SK-N-SH treated with all-trans-retinoic acid at 6 μM for 48 hours (cell line): ENCODE data around the gene DNAL4.

ENCODE experiments used
- ATAC-seq: fragments of 200-7000 bp; cut with Tn5 transposase; 3 replicates; pipeline ENCODE4 v1.9.1; 2020; ENCODE audit warnings: mild to moderate bottlenecking, moderate library complexity
- BACH2 ChIP-seq: fragments of 250-450 bp; sonication (Bioruptor Pico); IDR thresholded peaks from 2 replicates; pipeline ENCODE4 v1.9.0; 2021; ENCODE audit warnings: mild to moderate bottlenecking, borderline replicate concordance
- CSDC2 ChIP-seq: fragments of 250-450 bp; sonication (Bioruptor Pico); IDR thresholded peaks from 2 replicates; pipeline ENCODE4 v1.5.0; 2020; ENCODE audit warnings: mild to moderate bottlenecking, moderate library complexity
- GLIS3 ChIP-seq: fragments of 250-450 bp; sonication (Bioruptor Pico); IDR thresholded peaks from 2 replicates; pipeline ENCODE4 v1.5.0; 2020; ENCODE audit warnings: mild to moderate bottlenecking, moderate library complexity
- ISL1 ChIP-seq: fragments of 250-450 bp; sonication (Bioruptor Pico); IDR thresholded peaks from 2 replicates; pipeline ENCODE4 v2.1.2; 2022; ENCODE audit warnings: mild to moderate bottlenecking, moderate library complexity
- PPARA ChIP-seq: fragments of 250-450 bp; sonication (Bioruptor Pico); IDR thresholded peaks from 2 replicates; pipeline ENCODE4 v1.5.0; 2020; ENCODE audit warnings: mild to moderate bottlenecking, borderline replicate concordance
- TCF4 ChIP-seq: fragments of 250-450 bp; sonication (Bioruptor Pico); IDR thresholded peaks from 2 replicates; pipeline ENCODE4 v1.8.0; 2021; ENCODE audit warnings: mild to moderate bottlenecking, moderate library complexity, borderline replicate concordance
- TOX ChIP-seq: fragments of 250-450 bp; sonication (Bioruptor Pico); IDR thresholded peaks from 2 replicates; pipeline ENCODE4 v1.8.0; 2021; ENCODE audit warnings: mild to moderate bottlenecking, moderate library complexity, borderline replicate concordance
- ZC3H10 ChIP-seq: fragments of 250-450 bp; sonication (Bioruptor Pico); IDR thresholded peaks from 2 replicates; pipeline ENCODE4 v1.5.1; 2021; ENCODE audit warnings: mild to moderate bottlenecking, moderate library complexity
- ZNF565 ChIP-seq: fragments of 450-650 bp; formaldehyde crosslinking; conservative IDR thresholded peaks from 2 replicates; pipeline ENCODE4 v1.5.0; 2020; ENCODE audit warnings: low read depth, mild to moderate bottlenecking, moderate library complexity
- ZNF70 ChIP-seq: fragments of 450-650 bp; formaldehyde crosslinking; IDR thresholded peaks from 2 replicates; pipeline ENCODE4 v1.5.0; 2020; ENCODE audit warnings: mild to moderate bottlenecking, moderate library complexity
- ZNF8 ChIP-seq: fragments of 450-650 bp; formaldehyde crosslinking; IDR thresholded peaks from 2 replicates; pipeline ENCODE4 v1.5.0; 2020; ENCODE audit warnings: mild to moderate bottlenecking, moderate library complexity
- TF ChIP-seq, protein P1 (sequence below): fragments of 250-450 bp; sonication (Bioruptor Pico); IDR thresholded peaks from 2 replicates; pipeline ENCODE4 v1.5.0; 2020; ENCODE audit warnings: mild to moderate bottlenecking, moderate library complexity
- TF ChIP-seq, protein P2 (sequence below): fragments of 250-450 bp; sonication (Bioruptor Pico); IDR thresholded peaks from 2 replicates; pipeline ENCODE4 v1.5.1; 2021; ENCODE audit warnings: mild to moderate bottlenecking, moderate library complexity
- TF ChIP-seq, protein P3 (sequence below): fragments of 250-450 bp; sonication (Bioruptor Pico); IDR thresholded peaks from 2 replicates; pipeline ENCODE4 v1.8.0; 2020; ENCODE audit warnings: mild to moderate bottlenecking, moderate library complexity, borderline replicate concordance
- TF ChIP-seq, protein P4 (sequence below): fragments of 250-450 bp; sonication (Bioruptor Pico); IDR thresholded peaks from 2 replicates; pipeline ENCODE4 v1.8.0; 2021; ENCODE audit warnings: low read depth, mild to moderate bottlenecking, moderate library complexity, borderline replicate concordance

DNAL4 gene

DNA sequence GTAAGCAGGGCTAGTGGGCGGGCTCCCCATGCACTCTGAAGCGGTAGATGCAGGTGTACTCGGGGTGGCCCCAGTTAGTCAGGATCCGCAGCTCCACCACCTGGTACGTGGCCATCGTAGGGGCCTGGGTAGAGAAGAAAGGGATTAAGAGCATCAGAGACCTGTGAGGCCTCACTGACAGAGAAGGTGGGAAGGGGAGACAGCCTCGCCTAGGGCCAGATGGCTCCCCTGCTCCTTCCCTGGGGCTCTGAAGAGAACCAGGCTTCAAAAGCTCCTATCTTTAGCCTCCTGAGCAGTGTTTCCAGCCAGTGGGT is 57.7 kb downstream of the DNAL4 start:
- TF ChIP-seq BACH2 (CRISPR knock-in tag) (no peak), ZNF70 (no peak)
- TF ChIP-seq, protein P1, sequence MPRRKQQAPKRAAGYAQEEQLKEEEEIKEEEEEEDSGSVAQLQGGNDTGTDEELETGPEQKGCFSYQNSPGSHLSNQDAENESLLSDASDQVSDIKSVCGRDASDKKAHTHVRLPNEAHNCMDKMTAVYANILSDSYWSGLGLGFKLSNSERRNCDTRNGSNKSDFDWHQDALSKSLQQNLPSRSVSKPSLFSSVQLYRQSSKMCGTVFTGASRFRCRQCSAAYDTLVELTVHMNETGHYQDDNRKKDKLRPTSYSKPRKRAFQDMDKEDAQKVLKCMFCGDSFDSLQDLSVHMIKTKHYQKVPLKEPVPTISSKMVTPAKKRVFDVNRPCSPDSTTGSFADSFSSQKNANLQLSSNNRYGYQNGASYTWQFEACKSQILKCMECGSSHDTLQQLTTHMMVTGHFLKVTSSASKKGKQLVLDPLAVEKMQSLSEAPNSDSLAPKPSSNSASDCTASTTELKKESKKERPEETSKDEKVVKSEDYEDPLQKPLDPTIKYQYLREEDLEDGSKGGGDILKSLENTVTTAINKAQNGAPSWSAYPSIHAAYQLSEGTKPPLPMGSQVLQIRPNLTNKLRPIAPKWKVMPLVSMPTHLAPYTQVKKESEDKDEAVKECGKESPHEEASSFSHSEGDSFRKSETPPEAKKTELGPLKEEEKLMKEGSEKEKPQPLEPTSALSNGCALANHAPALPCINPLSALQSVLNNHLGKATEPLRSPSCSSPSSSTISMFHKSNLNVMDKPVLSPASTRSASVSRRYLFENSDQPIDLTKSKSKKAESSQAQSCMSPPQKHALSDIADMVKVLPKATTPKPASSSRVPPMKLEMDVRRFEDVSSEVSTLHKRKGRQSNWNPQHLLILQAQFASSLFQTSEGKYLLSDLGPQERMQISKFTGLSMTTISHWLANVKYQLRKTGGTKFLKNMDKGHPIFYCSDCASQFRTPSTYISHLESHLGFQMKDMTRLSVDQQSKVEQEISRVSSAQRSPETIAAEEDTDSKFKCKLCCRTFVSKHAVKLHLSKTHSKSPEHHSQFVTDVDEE (CRISPR knock-in tag) = no peak
- TF ChIP-seq, all 23 proteins: peak for 0
- no peak for ATAC-seq

DNA sequence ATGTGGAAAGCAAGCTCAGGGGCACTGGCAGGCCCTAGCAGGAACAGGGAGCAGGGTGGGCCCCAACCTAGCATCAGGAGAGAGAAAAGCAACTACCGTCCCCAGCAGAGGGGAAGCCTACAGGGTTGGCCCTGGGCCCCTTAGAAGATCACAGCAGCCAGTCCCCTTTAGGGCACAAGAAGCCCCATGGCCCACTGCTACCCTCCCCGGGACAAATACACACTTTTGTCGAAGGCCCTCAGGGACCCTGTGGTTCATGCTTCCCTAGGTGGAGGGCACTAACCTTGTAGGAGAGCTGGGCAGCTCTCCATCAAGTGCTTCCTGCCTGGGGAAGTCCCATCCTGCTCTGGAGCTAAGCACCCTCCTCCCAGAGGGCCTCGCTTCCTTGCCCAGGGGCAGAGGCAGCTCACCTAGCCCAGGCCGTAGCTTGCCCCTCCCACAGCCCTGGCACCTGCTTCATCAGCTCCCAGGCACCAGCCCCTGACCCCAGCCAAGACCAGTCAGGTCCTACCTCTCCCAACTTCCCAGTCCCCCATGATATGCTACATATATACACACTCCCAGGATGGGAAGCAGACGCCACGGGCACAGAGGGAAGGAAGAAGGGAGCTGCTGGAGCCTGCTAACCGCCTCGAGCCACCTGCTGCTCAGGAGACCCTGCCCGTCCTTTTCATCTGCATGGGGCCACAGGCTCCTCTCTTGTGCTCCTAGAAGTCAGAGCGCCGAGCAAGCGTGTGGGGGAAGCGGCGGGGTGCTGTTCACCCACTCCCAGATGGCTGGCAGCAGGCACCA is 58.3 kb downstream of the DNAL4 start:
- ATAC-seq = no peak

DNA sequence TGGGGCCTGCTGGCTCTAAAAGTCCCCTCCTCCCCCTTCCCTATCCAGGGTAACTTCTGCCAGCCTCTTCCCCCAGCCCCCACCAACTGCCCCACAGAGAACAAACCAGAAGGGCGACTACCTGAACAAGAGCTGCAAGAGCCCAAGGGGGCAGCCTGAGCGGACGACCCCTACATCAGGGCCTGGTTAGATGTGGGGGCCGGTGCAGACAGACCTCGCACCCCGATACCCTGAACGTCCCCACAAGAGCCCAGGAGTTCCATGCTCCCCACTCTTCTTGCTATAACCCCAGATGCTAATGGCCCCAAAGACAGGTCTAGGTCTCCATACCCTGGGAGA is 58.8 kb downstream of the DNAL4 start:
- no peak for ATAC-seq
- TF ChIP-seq TOX (CRISPR knock-in tag) (no peak), ZNF70 (no peak), ZNF565 (CRISPR knock-in tag) (no peak), ZC3H10 (CRISPR knock-in tag) (no peak), PPARA (CRISPR knock-in tag) (no peak), TCF4 (no peak), CSDC2 (CRISPR knock-in tag) (no peak), GLIS3 (CRISPR knock-in tag) (no peak), ZNF8 (CRISPR knock-in tag) (no peak), ISL1 (CRISPR knock-in tag) (no peak)
- TF ChIP-seq, protein P2, sequence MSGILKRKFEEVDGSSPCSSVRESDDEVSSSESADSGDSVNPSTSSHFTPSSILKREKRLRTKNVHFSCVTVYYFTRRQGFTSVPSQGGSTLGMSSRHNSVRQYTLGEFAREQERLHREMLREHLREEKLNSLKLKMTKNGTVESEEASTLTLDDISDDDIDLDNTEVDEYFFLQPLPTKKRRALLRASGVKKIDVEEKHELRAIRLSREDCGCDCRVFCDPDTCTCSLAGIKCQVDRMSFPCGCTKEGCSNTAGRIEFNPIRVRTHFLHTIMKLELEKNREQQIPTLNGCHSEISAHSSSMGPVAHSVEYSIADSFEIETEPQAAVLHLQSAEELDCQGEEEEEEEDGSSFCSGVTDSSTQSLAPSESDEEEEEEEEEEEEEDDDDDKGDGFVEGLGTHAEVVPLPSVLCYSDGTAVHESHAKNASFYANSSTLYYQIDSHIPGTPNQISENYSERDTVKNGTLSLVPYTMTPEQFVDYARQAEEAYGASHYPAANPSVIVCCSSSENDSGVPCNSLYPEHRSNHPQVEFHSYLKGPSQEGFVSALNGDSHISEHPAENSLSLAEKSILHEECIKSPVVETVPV (CRISPR knock-in tag) = no peak
- TF ChIP-seq, protein P3, sequence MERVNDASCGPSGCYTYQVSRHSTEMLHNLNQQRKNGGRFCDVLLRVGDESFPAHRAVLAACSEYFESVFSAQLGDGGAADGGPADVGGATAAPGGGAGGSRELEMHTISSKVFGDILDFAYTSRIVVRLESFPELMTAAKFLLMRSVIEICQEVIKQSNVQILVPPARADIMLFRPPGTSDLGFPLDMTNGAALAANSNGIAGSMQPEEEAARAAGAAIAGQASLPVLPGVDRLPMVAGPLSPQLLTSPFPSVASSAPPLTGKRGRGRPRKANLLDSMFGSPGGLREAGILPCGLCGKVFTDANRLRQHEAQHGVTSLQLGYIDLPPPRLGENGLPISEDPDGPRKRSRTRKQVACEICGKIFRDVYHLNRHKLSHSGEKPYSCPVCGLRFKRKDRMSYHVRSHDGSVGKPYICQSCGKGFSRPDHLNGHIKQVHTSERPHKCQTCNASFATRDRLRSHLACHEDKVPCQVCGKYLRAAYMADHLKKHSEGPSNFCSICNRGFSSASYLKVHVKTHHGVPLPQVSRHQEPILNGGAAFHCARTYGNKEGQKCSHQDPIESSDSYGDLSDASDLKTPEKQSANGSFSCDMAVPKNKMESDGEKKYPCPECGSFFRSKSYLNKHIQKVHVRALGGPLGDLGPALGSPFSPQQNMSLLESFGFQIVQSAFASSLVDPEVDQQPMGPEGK (CRISPR knock-in tag) = no peak

More for the DNA sequence above, 58.3 kb downstream of the DNAL4 start:
- no peak for TF ChIP-seq TOX (CRISPR knock-in tag)
- TF ChIP-seq, protein P1 (CRISPR knock-in tag) = no peak
- TF ChIP-seq, protein P4, sequence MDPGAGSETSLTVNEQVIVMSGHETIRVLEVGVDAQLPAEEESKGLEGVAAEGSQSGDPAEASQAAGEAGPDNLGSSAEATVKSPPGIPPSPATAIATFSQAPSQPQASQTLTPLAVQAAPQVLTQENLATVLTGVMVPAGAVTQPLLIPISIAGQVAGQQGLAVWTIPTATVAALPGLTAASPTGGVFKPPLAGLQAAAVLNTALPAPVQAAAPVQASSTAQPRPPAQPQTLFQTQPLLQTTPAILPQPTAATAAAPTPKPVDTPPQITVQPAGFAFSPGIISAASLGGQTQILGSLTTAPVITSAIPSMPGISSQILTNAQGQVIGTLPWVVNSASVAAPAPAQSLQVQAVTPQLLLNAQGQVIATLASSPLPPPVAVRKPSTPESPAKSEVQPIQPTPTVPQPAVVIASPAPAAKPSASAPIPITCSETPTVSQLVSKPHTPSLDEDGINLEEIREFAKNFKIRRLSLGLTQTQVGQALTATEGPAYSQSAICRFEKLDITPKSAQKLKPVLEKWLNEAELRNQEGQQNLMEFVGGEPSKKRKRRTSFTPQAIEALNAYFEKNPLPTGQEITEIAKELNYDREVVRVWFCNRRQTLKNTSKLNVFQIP (CRISPR knock-in tag) = no peak
- TF ChIP-seq, protein P3 (CRISPR knock-in tag) = no peak
- TF ChIP-seq, protein P2 (CRISPR knock-in tag) = no peak
- TF ChIP-seq PPARA (CRISPR knock-in tag) = no peak
- no peak for TF ChIP-seq BACH2 (CRISPR knock-in tag)
- no peak for TF ChIP-seq CSDC2 (CRISPR knock-in tag)
- no peak for TF ChIP-seq ZNF70
- TF ChIP-seq ISL1 (CRISPR knock-in tag) = no peak
- no peak for TF ChIP-seq GLIS3 (CRISPR knock-in tag)
- no peak for TF ChIP-seq ZNF565 (CRISPR knock-in tag)
